B cell (primary cell): ENCODE measurements around the gene ADGRE1. TPM values are rescaled to one million over a fixed set of nuclear protein-coding genes. Genes with fewer than 3 reads are reported as not detected.

Experiments
- ATAC-seq: fragments of 200-7000 bp; cut with Tn5 transposase; one replicate; pipeline ENCODE4 v1.10.0; 2021; ENCODE audit warnings: low read depth, mild to moderate bottlenecking, moderate number of reproducible peaks, moderate library complexity
- CTCF ChIA-PET: fragments of 350-600 bp; sonication (Branson Sonifier 250); formaldehyde crosslinking; loops from one replicate; lab custom pipeline; 2021; ENCODE audit warnings: antibody characterized with exemption, inconsistent platforms; lab: Charles Lee
- POLR2A ChIA-PET: fragments of 350-600 bp; sonication (Branson Sonifier 250); formaldehyde crosslinking; loops from one replicate; lab custom pipeline; 2021; ENCODE audit warnings: antibody characterized with exemption; lab: Charles Lee
- DNase-seq: peaks from one replicate; pipeline ENCODE4 v3.0.0; 2013
- H2AFZ ChIP-seq: 2 replicates; pipeline ENCODE4 v1.6.1; 2012; ENCODE audit warnings: mild to moderate bottlenecking, low read depth, low read length; ENCODE audit not compliant: insufficient read depth, poor library complexity, severe bottlenecking
- H3K27ac ChIP-seq, 2 donors: 1 replicate in 1 of 2; 2 replicates in 1 of 2; pipeline ENCODE4 v1.5.1; 2012 to 2013; ENCODE audit warnings: low read length in 2 of 2, mild to moderate bottlenecking in 2 of 2, moderate library complexity in 1 of 2
- H3K27me3 ChIP-seq, 4 experiments: fragments of 200-600 bp in 1 of 4; sonication (generic) in 1 of 4; replicated peaks in 1 of 4; 1 replicate in 2 of 4; 2 replicates in 2 of 4; pipeline versions ENCODE4 v1.6.1 to v1.7.0; 2013 to 2016; ENCODE audit warnings: low read length in 3 of 4, mild to moderate bottlenecking in 2 of 4, mixed read lengths in 1 of 4, moderate library complexity in 1 of 4; ENCODE audit not compliant: insufficient read depth in 4 of 4, control insufficient read depth in 3 of 4; ENCODE audit errors: control extremely low read depth in 1 of 4
- H3K36me3 ChIP-seq, 2 experiments: replicated peaks in 1 of 2; 1 replicate in 1 of 2; 2 replicates in 1 of 2; pipeline versions ENCODE4 v1.6.1 to v1.7.1; 2013; ENCODE audit warnings: low read length in 1 of 2; ENCODE audit not compliant: insufficient read depth in 2 of 2, control insufficient read depth in 1 of 2; ENCODE audit errors: control extremely low read depth in 1 of 2, extremely low read depth in 1 of 2
- H3K4me1 ChIP-seq, 2 donors: fragments of 200-600 bp in 1 of 2; sonication (generic) in 1 of 2; 1 replicate in 1 of 2; 2 replicates in 1 of 2; pipeline versions ENCODE4 v1.5.1 to v1.6.1; 2013 to 2017; ENCODE audit warnings: low read length in 2 of 2; ENCODE audit not compliant: control insufficient read depth in 2 of 2, insufficient read depth in 2 of 2
- H3K4me2 ChIP-seq: replicated peaks from 2 replicates; pipeline ENCODE3; 2012; ENCODE audit warnings: mild to moderate bottlenecking, low read depth, low read length; ENCODE audit not compliant: poor library complexity, severe bottlenecking
- H3K4me3 ChIP-seq, 5 experiments: fragments of 200-600 bp in 1 of 5; sonication (generic) in 1 of 5; 1 replicate in 3 of 5; 2 replicates in 2 of 5; pipeline versions ENCODE4 v1.5.1 to v1.7.0; 2011 to 2016; ENCODE audit warnings: low read length in 4 of 5, mild to moderate bottlenecking in 4 of 5, low read depth in 2 of 5, control low read depth in 1 of 5, moderate library complexity in 1 of 5; ENCODE audit not compliant: insufficient read depth in 1 of 5; ENCODE audit errors: control extremely low read depth in 1 of 5, extremely low read depth in 1 of 5
- H3K79me2 ChIP-seq: fragments of 200-600 bp; sonication (generic); one replicate; pipeline ENCODE4 v1.6.0; 2016; ENCODE audit warnings: low read length; ENCODE audit not compliant: control insufficient read depth, insufficient read depth
- H3K9ac ChIP-seq: fragments of 200-600 bp; sonication (generic); 2 replicates; pipeline ENCODE4 v1.6.1; 2017; ENCODE audit warnings: mild to moderate bottlenecking, low read length, moderate library complexity
- H3K9me3 ChIP-seq, 3 donors: one replicate each; pipeline versions ENCODE4 v1.6.1 to v1.7.1; 2013; ENCODE audit warnings: low read length in 2 of 3; ENCODE audit not compliant: control insufficient read depth in 2 of 3, insufficient read depth in 1 of 3; ENCODE audit errors: control extremely low read depth in 1 of 3
- H4K20me1 ChIP-seq: 2 replicates; pipeline ENCODE4 v1.6.0; 2012; ENCODE audit warnings: mild to moderate bottlenecking, low read length; ENCODE audit not compliant: insufficient read depth, control insufficient read depth, poor library complexity, severe bottlenecking
- H3K27ac Mint-ChIP-seq: one replicate; pipeline ENCODE4 v1.8.0; 2021; ENCODE audit warnings: mixed read lengths
- H3K27me3 Mint-ChIP-seq: one replicate; pipeline ENCODE4 v1.8.0; 2021; ENCODE audit warnings: mixed read lengths
- H3K4me1 Mint-ChIP-seq: one replicate; pipeline ENCODE4 v1.8.0; 2021; ENCODE audit warnings: mixed read lengths
- H3K4me3 Mint-ChIP-seq: one replicate; pipeline ENCODE4 v1.8.0; 2021; ENCODE audit warnings: mixed read lengths
- H3K9me3 Mint-ChIP-seq: one replicate; pipeline ENCODE4 v1.8.0; 2022; ENCODE audit warnings: mixed read lengths; ENCODE audit not compliant: insufficient read depth
- EZH2 ChIP-seq: IDR thresholded peaks from 2 replicates; pipeline ENCODE4 v1.6.1; 2012; ENCODE audit warnings: borderline replicate concordance, low read depth, mild to moderate bottlenecking, moderate library complexity, low read length; ENCODE audit not compliant: insufficient read depth, poor library complexity, severe bottlenecking
- WGBS: methylation state at CpG from one replicate; pipeline ENCODE4 v1.1.5; 2013; ENCODE audit warnings: missing lambda C conversion rate; ENCODE audit not compliant: insufficient coverage; 5-methylcytosine and 5-hydroxymethylcytosine counted together
- intact Hi-C: fragments of 100-400 bp; cut with micrococcal nuclease; formaldehyde crosslinking; loops from one replicate; pipeline ENCODE4 v1.10.0; 2022
- polyA plus RNA-seq: library from polyadenylated mRNA; depleted of rRNA; stranded (reverse); fragments of >200 nt; gene quantifications from 2 replicates; pipeline ENCODE4 v1.2.3, GENCODE V29; 2012
- total RNA-seq, 2 donors: library from RNA; stranded (reverse); fragments of 120-200 nt in 1 of 2; gene quantifications; 1 replicate in 1 of 2; 2 replicates in 1 of 2; pipeline versions ENCODE4 v1.2.3 to v1.2.4, GENCODE V29; 2013 to 2022
- TF ChIP-seq, protein P1 (sequence below): fragments of 200-600 bp; IDR thresholded peaks from one replicate; pipeline ENCODE4 v1.8.0; 2022; ENCODE audit warnings: antibody characterized with exemption, mild to moderate bottlenecking

ADGRE1 gene
- total and polyA plus RNA-seq, 2 donors (not counting 1 experiment from before 2014, with no cell fraction given), result 0.21 TPM; not detected in 1

DNA sequence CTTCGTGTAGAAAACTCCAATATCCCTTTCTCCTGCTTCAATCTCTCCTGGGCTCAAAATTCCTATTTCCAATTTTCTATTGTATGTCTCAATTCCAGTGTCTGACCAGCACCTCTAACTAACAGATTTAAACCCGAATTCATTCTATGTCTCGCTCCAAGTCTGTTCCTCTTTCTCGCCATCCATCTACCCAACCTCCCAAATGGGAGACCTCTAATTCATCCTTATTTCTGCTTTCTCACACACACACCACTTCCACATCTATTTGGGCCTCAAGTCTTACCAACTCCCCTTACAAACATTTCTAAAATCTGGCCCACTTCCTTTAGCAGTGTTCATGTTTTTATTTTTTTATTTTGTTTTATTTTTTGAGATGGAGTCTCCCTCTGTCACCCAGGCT lies 80.6 kb downstream of the ADGRE1 start:
- H3K4me2 ChIP-seq, result no peak overlapping the region
- H3K27me3 Mint-ChIP-seq, result no peaks in the 10 kb centered on the region
- WGBS, result 82% methylated on average over 3 of the region's 4 CpGs

DNA sequence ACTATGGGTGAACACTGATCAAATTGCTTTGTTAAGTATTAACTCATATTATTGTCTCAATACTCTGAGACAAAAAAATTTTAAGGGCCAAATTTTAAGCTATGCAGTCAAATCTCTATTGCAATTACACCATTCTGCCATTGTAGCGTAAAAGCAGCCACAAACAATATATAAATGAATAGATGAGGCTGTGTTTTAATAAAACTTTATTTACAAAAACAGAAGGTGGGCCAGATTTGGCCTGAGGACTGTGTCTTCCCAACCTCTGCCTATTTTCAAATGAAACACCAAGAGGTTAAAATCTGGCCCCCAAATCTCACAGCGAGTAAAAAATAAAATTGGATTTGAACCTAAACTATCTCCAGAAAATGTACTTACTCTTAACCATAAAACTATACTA lies 82.1 kb downstream of the ADGRE1 start:
- no peak overlapping the region for H3K4me3 ChIP-seq
- no CpG with 5 or more reads among the region's 2 CpGs for WGBS
- Mint-ChIP-seq H3K4me1 (peaks cover 3% of the 10 kb centered on the region), H3K9me3 (peaks cover 3% of the 10 kb centered on the region), H3K27ac (no peak overlapping the region), H3K4me3 (no peak overlapping the region), H3K27me3 (peaks cover 3% of the 10 kb centered on the region)
- no peaks in the 10 kb centered on the region for H3K36me3 ChIP-seq
- H3K9me3 ChIP-seq, result peaks cover 0 to 6% (median 4%) of the 10 kb centered on the region in 3 donors
- no peak overlapping the region for H3K9ac ChIP-seq
- H3K79me2 ChIP-seq, result no peaks in the 10 kb centered on the region
- TF ChIP-seq, protein P1, sequence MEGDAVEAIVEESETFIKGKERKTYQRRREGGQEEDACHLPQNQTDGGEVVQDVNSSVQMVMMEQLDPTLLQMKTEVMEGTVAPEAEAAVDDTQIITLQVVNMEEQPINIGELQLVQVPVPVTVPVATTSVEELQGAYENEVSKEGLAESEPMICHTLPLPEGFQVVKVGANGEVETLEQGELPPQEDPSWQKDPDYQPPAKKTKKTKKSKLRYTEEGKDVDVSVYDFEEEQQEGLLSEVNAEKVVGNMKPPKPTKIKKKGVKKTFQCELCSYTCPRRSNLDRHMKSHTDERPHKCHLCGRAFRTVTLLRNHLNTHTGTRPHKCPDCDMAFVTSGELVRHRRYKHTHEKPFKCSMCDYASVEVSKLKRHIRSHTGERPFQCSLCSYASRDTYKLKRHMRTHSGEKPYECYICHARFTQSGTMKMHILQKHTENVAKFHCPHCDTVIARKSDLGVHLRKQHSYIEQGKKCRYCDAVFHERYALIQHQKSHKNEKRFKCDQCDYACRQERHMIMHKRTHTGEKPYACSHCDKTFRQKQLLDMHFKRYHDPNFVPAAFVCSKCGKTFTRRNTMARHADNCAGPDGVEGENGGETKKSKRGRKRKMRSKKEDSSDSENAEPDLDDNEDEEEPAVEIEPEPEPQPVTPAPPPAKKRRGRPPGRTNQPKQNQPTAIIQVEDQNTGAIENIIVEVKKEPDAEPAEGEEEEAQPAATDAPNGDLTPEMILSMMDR, result no peak
- no peak for TF ChIP-seq EZH2
- no peaks in the 10 kb centered on the region for H4K20me1 ChIP-seq
- no peak overlapping the region for H3K27ac ChIP-seq
- ChIA-PET CTCF (no interaction called here), POLR2A (no interaction called here)
- no peaks in the 10 kb centered on the region for H3K27me3 ChIP-seq
- intact Hi-C loops, result no loop called here
- no peak overlapping the region for H2AFZ ChIP-seq
- DNase-seq (no peak), ATAC-seq (no peak)
- H3K4me2 ChIP-seq, result no peak overlapping the region
- peaks cover 0 to 3% of the 10 kb centered on the region in 2 donors for H3K4me1 ChIP-seq

More for the DNA sequence above, 80.6 kb downstream of the ADGRE1 start:
- Histone ChIP-seq H4K20me1 (no peaks in the 10 kb centered on the region), H3K36me3 (no peaks in the 10 kb centered on the region), H3K9me3 (peaks cover 0 to 6% (median 4%) of the 10 kb centered on the region in 3 donors), H3K27me3 (no peaks in the 10 kb centered on the region), H2AFZ (no peak overlapping the region), H3K9ac (no peak overlapping the region), H3K4me1 (peaks cover 0 to 3% of the 10 kb centered on the region in 2 donors), H3K4me3 (no peak overlapping the region), H3K79me2 (no peaks in the 10 kb centered on the region), H3K27ac (no peak overlapping the region)
- no peak for ATAC-seq
- Mint-ChIP-seq H3K9me3 (peaks cover 3% of the 10 kb centered on the region), H3K27ac (no peak overlapping the region), H3K4me3 (no peak overlapping the region), H3K4me1 (peaks cover 3% of the 10 kb centered on the region)
- intact Hi-C loops, result no loop called here
- DNase-seq, result no peak
- TF ChIP-seq, protein P1, result no peak
- TF ChIP-seq EZH2, result no peak
- ChIA-PET POLR2A (no interaction called here), CTCF (no interaction called here)
